ENCODE results near the gene SMIM45.

The SMIM45 gene

GRCh38 chr22:41998361-41999261 lies 46.7 kb downstream of the SMIM45 start, which contains the start of gene WBP2NL:
TSS of gene WBP2NL (plus strand) at chr22:41998788. CDS start at chr22:41998819, 31 bp downstream.
- DNase-seq = peak in 56 of 58 donors; percentile 37 to 91 (median 79)

- DNase-seq = no peak
These were observed 48.5 kb downstream of the SMIM45 start for GRCh38 chr22:42000466-42000865.

- DNase-seq = no peak
These were observed 49.2 kb downstream of the SMIM45 start for GRCh38 chr22:42001121-42001520.

- DNase-seq = no peak
These were observed 49.8 kb downstream of the SMIM45 start for GRCh38 chr22:42001706-42002105.

- DNase-seq = no peak
These were observed 56.0 kb downstream of the SMIM45 start for GRCh38 chr22:42007922-42008321.

Measured in anterior cingulate cortex (tissue), 58 donors.